Lung (tissue), 12 donors: ENCODE results near the gene STARD5. TPM values are rescaled to one million over a fixed set of nuclear protein-coding genes. Genes with fewer than 3 reads are reported as not detected.

Source experiments
- ATAC-seq: fragments of 200-7000 bp; cut with Tn5 transposase; one replicate; pipeline ENCODE4 v1.9.1; 2020; ENCODE audit warnings: moderate number of reproducible peaks; ENCODE audit not compliant: insufficient read depth, low FRiP score
- DNase-seq, 3 donors: peaks; one replicate each; pipeline ENCODE4 v3.0.0-alpha.2; 2013 to 2017
- H3K27ac ChIP-seq, 2 donors: one replicate each; pipeline ENCODE4 v1.5.1; 2013; ENCODE audit warnings: mild to moderate bottlenecking in 2 of 2, moderate library complexity in 2 of 2, control low read depth in 1 of 2, inconsistent platforms in 1 of 2, low read depth in 1 of 2, low read length in 1 of 2
- H3K27me3 ChIP-seq, 3 donors: one replicate each; pipeline ENCODE4 v1.5.1; 2013; ENCODE audit warnings: low read length in 2 of 3; ENCODE audit not compliant: control insufficient read depth in 3 of 3, insufficient read depth in 3 of 3
- H3K36me3 ChIP-seq, 4 donors: one replicate each; pipeline ENCODE4 v1.5.1; 2013; ENCODE audit warnings: low read length in 4 of 4, mild to moderate bottlenecking in 1 of 4, moderate library complexity in 1 of 4; ENCODE audit not compliant: control insufficient read depth in 4 of 4, insufficient read depth in 4 of 4
- H3K4me1 ChIP-seq, 5 donors: one replicate each; pipeline ENCODE4 v1.5.1; 2013; ENCODE audit warnings: low read length in 5 of 5, mild to moderate bottlenecking in 2 of 5, moderate library complexity in 1 of 5; ENCODE audit not compliant: control insufficient read depth in 5 of 5, insufficient read depth in 5 of 5
- H3K4me3 ChIP-seq: one replicate; pipeline ENCODE4 v1.5.1; 2013; ENCODE audit warnings: mild to moderate bottlenecking, control low read depth, moderate library complexity
- H3K9ac ChIP-seq, 2 donors: one replicate each; pipeline ENCODE4 v1.5.1; 2013; ENCODE audit warnings: low read length in 2 of 2, control low read depth in 1 of 2; ENCODE audit not compliant: insufficient read depth in 1 of 2
- H3K9me3 ChIP-seq, 4 donors: one replicate each; pipeline ENCODE4 v1.5.1; 2013; ENCODE audit warnings: low read length in 3 of 4, mild to moderate bottlenecking in 1 of 4, moderate library complexity in 1 of 4; ENCODE audit not compliant: control insufficient read depth in 4 of 4, insufficient read depth in 3 of 4
- CTCF ChIP-seq: IDR thresholded peaks from 2 replicates; pipeline ENCODE4 v1.5.1; 2012; ENCODE audit warnings: mild to moderate bottlenecking; ENCODE audit errors: control extremely low read depth, extremely low read depth
- WGBS, 2 donors: extraction: QIAGEN DNeasy Blood & Tissue Kit; methylation state at CpG; one replicate each; pipeline ENCODE4 v1.1.7; 2013; 5-methylcytosine and 5-hydroxymethylcytosine counted together
- polyA plus RNA-seq, 2 donors: library from polyadenylated mRNA; stranded (reverse); fragments of 200-250 nt; gene quantifications; one replicate each; pipeline ENCODE4 v1.2.1, GENCODE V29; 2013
- total RNA-seq, 2 donors: library from RNA; depleted of rRNA in 1 of 2; stranded (reverse); fragments of >200 nt in 1 of 2; gene quantifications; one replicate each; pipeline ENCODE4 v1.2.1, GENCODE V29; 2014 to 2021
- donor health status: control.
- donor health status: control.
- donor health status: Bipolar disorder and iron deficiency.
- donor health status: healthy.
- donor health status: DM: yes; HTN: yes; CAD: no.

Gene STARD5
- total and polyA plus RNA-seq, 4 donors, result 2.9 to 7.0 (median 5.0) TPM

- Histone ChIP-seq H3K27ac (peak overlapping the region in 1 of 2 donors; percentile 34), H3K9ac (no peak overlapping the region), H3K9me3 (peaks cover 0 to 2% (median 0%) of the 10 kb centered on the region in 4 donors), H3K36me3 (peaks cover 0 to 26% (median 15%) of the 10 kb centered on the region in 4 donors), H3K4me3 (no peak overlapping the region), H3K4me1 (peaks cover 0 to 9% (median 4%) of the 10 kb centered on the region in 5 donors), H3K27me3 (no peaks in the 10 kb centered on the region)
- ATAC-seq (peak; percentile 66), DNase-seq (peak; percentile 66 to 91 (median 85))
- no peak for TF ChIP-seq CTCF
- 72 to 73% methylated on average over 22 of the region's 22 CpGs for WGBS, 2 donors
Measured at GRCh38 chr15:81312790-81313543, 11.0 kb downstream of the STARD5 start.

GRCh38 chr15:81311752-81312464 lies 12.0 kb downstream of the STARD5 start:
- ATAC-seq (peak; percentile 42), DNase-seq (no peak)
- H3K36me3 ChIP-seq, result peaks cover 0 to 22% (median 15%) of the 10 kb centered on the region in 4 donors
- peaks cover 0 to 2% (median 0%) of the 10 kb centered on the region in 4 donors for H3K9me3 ChIP-seq
- peaks cover 0 to 9% (median 4%) of the 10 kb centered on the region in 5 donors for H3K4me1 ChIP-seq
- H3K4me3 ChIP-seq, result no peak overlapping the region
- no peaks in the 10 kb centered on the region for H3K27me3 ChIP-seq
- no peak overlapping the region for H3K9ac ChIP-seq
- H3K27ac ChIP-seq, result peak overlapping the region; percentile 34 to 89
- no peak for TF ChIP-seq CTCF
- WGBS, 2 donors, result 39 to 74% methylated on average over 10 of the region's 10 CpGs

- DNase-seq (no peak), ATAC-seq (no peak)
- Histone ChIP-seq H3K36me3 (peaks cover 0 to 34% (median 18%) of the 10 kb centered on the region in 4 donors), H3K4me1 (peaks cover 0 to 9% (median 4%) of the 10 kb centered on the region in 5 donors), H3K27me3 (no peaks in the 10 kb centered on the region), H3K4me3 (no peak overlapping the region), H3K9me3 (peaks cover 0 to 2% (median 0%) of the 10 kb centered on the region in 4 donors), H3K27ac (peak overlapping the region in 1 of 2 donors; percentile 26), H3K9ac (no peak overlapping the region)
- no peak for TF ChIP-seq CTCF
- WGBS, 2 donors, result 96% methylated on average over 5 of the region's 5 CpGs
Measured at GRCh38 chr15:81310480-81310879, 13.5 kb downstream of the STARD5 start.
